H1 (cell line): ENCODE measurements around the gene ANXA2. TPM values are rescaled to one million over a fixed set of nuclear protein-coding genes. Genes with fewer than 3 reads are reported as not detected.

ENCODE experiments used
- EP300 ChIP-seq, 2 experiments: IDR thresholded peaks; 1 replicate in 1 of 2; 2 replicates in 1 of 2; pipeline ENCODE4 v1.6.1; 2011 to 2012; ENCODE audit warnings: low read depth in 2 of 2, low read length in 2 of 2, mild to moderate bottlenecking in 2 of 2, borderline replicate concordance in 1 of 2, inconsistent platforms in 1 of 2, moderate library complexity in 1 of 2
- POU5F1 ChIP-seq: IDR thresholded peaks from 2 replicates; pipeline ENCODE4 v1.6.1; 2011; ENCODE audit warnings: low read depth, mild to moderate bottlenecking, low read length, moderate library complexity
- SP2 ChIP-seq: IDR thresholded peaks from 2 replicates; pipeline ENCODE4 v1.6.1; 2012; ENCODE audit warnings: mild to moderate bottlenecking, low read length, inconsistent platforms
- polyA plus RNA-seq, 7 experiments: library from polyadenylated mRNA; depleted of rRNA in 3 of 7; stranded (reverse) in 5 of 7; unstranded in 2 of 7; fragments of >200 nt in 5 of 7; fragments of 200-250 nt in 2 of 7; gene quantifications; 1 replicate in 5 of 7; 2 replicates in 1 of 7; 4 replicates in 1 of 7; pipeline versions ENCODE4 v1.2.1 to v1.2.3, GENCODE V29; 2011 to 2013; ENCODE audit warnings: missing spikeins in 2 of 7, mixed read lengths in 2 of 7
- total RNA-seq: library from RNA; stranded (reverse); fragmentation: NEBNext Ultra II Directional; extraction: Animal tissue kit (Norgen Biotek cat#: 25700); gene quantifications from 2 replicates; pipeline ENCODE4 v1.2.1, GENCODE V29; 2021

The ANXA2 gene
- total and polyA plus RNA-seq, 2 of the 8 experiments (the other 6 are each of a cell fraction or from before 2014, with no cell fraction given), result 178 to 217 TPM

GRCh38 chr15:60374209-60374608 lies 23.6 kb downstream of the ANXA2 start (continued):
- no peak for TF ChIP-seq EP300 (IDR thresholded peaks at IDR 0.05; ENCODE audit: borderline replicate concordance in 1 of 2, low read depth in 2 of 2, low read length in 2 of 2)
- no peak for TF ChIP-seq SP2
- no peak for TF ChIP-seq POU5F1
- TF ChIP-seq, all 59 proteins: peak for 0
